ENCODE data around the gene EPX. TPM values are rescaled to one million over a fixed set of nuclear protein-coding genes. Genes with fewer than 3 reads are reported as not detected.

The EPX gene
- total and polyA plus RNA-seq, 2 of the 4 experiments (the other 2 are of a cell fraction), result not detected

- no peak overlapping the region for H3K4me3 ChIP-seq (ENCODE audit: insufficient read depth, low read depth, low read length)
- no peak overlapping the region for H4K5ac ChIP-seq (ENCODE audit: low read depth, low read length)
- H3K27me3 ChIP-seq (ENCODE audit: control insufficient read depth, insufficient read depth, low read length), result peaks cover 28% of the 10 kb centered on the region
- TF ChIP-seq MAFK (IDR thresholded peaks at IDR 0.05; ENCODE audit: low read depth, low read length), result no peak
- no peak for TF ChIP-seq CEBPB (IDR thresholded peaks at IDR 0.05; ENCODE audit: low read depth, low read length)
- TF ChIP-seq, protein P1, sequence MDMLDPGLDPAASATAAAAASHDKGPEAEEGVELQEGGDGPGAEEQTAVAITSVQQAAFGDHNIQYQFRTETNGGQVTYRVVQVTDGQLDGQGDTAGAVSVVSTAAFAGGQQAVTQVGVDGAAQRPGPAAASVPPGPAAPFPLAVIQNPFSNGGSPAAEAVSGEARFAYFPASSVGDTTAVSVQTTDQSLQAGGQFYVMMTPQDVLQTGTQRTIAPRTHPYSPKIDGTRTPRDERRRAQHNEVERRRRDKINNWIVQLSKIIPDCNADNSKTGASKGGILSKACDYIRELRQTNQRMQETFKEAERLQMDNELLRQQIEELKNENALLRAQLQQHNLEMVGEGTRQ (IDR thresholded peaks at IDR 0.05; ENCODE audit: low read depth, low read length), result no peak
- no peak for TF ChIP-seq MAZ (IDR thresholded peaks at IDR 0.05; ENCODE audit: borderline replicate concordance, low read depth, low read length)
- TF ChIP-seq, protein P2, sequence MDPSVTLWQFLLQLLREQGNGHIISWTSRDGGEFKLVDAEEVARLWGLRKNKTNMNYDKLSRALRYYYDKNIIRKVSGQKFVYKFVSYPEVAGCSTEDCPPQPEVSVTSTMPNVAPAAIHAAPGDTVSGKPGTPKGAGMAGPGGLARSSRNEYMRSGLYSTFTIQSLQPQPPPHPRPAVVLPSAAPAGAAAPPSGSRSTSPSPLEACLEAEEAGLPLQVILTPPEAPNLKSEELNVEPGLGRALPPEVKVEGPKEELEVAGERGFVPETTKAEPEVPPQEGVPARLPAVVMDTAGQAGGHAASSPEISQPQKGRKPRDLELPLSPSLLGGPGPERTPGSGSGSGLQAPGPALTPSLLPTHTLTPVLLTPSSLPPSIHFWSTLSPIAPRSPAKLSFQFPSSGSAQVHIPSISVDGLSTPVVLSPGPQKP (IDR thresholded peaks at IDR 0.05; ENCODE audit: borderline replicate concordance, low read depth, low read length), result no peak
- no peak for TF ChIP-seq RAD21 (IDR thresholded peaks at IDR 0.05; ENCODE audit: low read length)
- TF ChIP-seq POLR2A (IDR thresholded peaks at IDR 0.05; ENCODE audit: low read depth, low read length), result no peak
- no peak for TF ChIP-seq CHD1 (IDR thresholded peaks at IDR 0.05; ENCODE audit: low read depth, low read length)
- no peak for TF ChIP-seq RCOR1 (IDR thresholded peaks at IDR 0.05; ENCODE audit: insufficient replicate concordance, low read length)
- no peak for TF ChIP-seq RFX5 (IDR thresholded peaks at IDR 0.05; ENCODE audit: low read depth, low read length)
- H2AK9ac ChIP-seq (replicated peaks; ENCODE audit: low read depth, low read length, poor library complexity), result no peak overlapping the region
- no peak overlapping the region for H3K4me2 ChIP-seq (ENCODE audit: low read depth, low read length)
- H2BK15ac ChIP-seq (ENCODE audit: low read depth, low read length), result no peak overlapping the region
- no peaks in the 10 kb centered on the region for H4K20me1 ChIP-seq (ENCODE audit: insufficient read depth, low read length)
- no peak overlapping the region for H2AFZ ChIP-seq (replicated peaks; ENCODE audit: low read length, poor library complexity)
- H2AK5ac ChIP-seq (ENCODE audit: low read depth, low read length), result no peak overlapping the region
- no peaks in the 10 kb centered on the region for H3K9me1 ChIP-seq (ENCODE audit: insufficient read depth, low read length)
- ChIA-PET POLR2A (ENCODE audit: unreplicated experiment) (no interaction called here), CTCF (no interaction called here)
- no peak overlapping the region for H4K8ac ChIP-seq (ENCODE audit: low read depth in 2 of 2, low read length in 2 of 2)
- H3K9me3 ChIP-seq (ENCODE audit: control insufficient read depth, insufficient read depth, low read length), result no peaks in the 10 kb centered on the region
- peaks cover 2% of the 10 kb centered on the region; the same call in 1 of the 2 replicates for H3K4me1 ChIP-seq (ENCODE audit: control insufficient read depth, insufficient read depth, low read length)
- H3K18ac ChIP-seq (ENCODE audit: low read depth, low read length), result no peak overlapping the region
- no peak overlapping the region for H2BK120ac ChIP-seq (ENCODE audit: low read depth, low read length)
- H3K27ac ChIP-seq (ENCODE audit: insufficient read depth, low read length), result no peak overlapping the region
- DNase-seq, result no peak
- BruUV-seq (replicated peaks), result no TSS peak
- H3K14ac ChIP-seq (replicated peaks; ENCODE audit: low read depth, low read length), result no peak overlapping the region
- H3K36me3 ChIP-seq (ENCODE audit: control insufficient read depth, insufficient read depth, low read length), result no peaks in the 10 kb centered on the region
- H3K23ac ChIP-seq (ENCODE audit: low read depth, low read length), result no peak overlapping the region
- no peak overlapping the region for H3K4ac ChIP-seq (ENCODE audit: low read depth, low read length)
- H3K9ac ChIP-seq (ENCODE audit: low read depth, low read length), result no peak overlapping the region
- in situ Hi-C loops (cut with MboI; ENCODE audit: low sequenced_read_pairs), result no loop called here
- no peak overlapping the region for H2BK20ac ChIP-seq (ENCODE audit: low read depth, low read length)
- H4K91ac ChIP-seq (ENCODE audit: insufficient read depth, low read depth, low read length), result no peak overlapping the region
- H3K79me1 ChIP-seq (ENCODE audit: low read depth in 1 of 2, low read length in 2 of 2), result no peaks in the 10 kb centered on the region
- H2BK5ac ChIP-seq (ENCODE audit: low read depth, low read length, poor library complexity, severe bottlenecking), result no peak overlapping the region
- ATAC-seq (ENCODE audit: low read depth), result no peak
- dilution Hi-C loops (cut with HindIII; ENCODE audit: low sequenced_read_pairs, unreplicated experiment), result no loop called here
- H3K56ac ChIP-seq (ENCODE audit: extremely low read depth, insufficient read depth, low read length), result no peak overlapping the region
- intact Hi-C loops (cut with micrococcal nuclease), result no loop called here
Measured at GRCh38 chr17:58153671-58154070, 38.9 kb upstream of the EPX start.
